NOMO-1 treated with DMSO at 0.1 percent for 48 hours (cell line): ENCODE results near the gene NEUROG2.

Source experiments
- DNase-seq: peaks from one replicate; lab custom pipeline; 2025; ENCODE audit not compliant: unreplicated experiment; lab: John Stamatoyannopoulos, UW

NEUROG2 gene

GRCh38 chr4:112521123-112522023, 5.4 kb upstream of the NEUROG2 start:
- no peak for DNase-seq

- no peak for DNase-seq
Measured at GRCh38 chr4:112520598-112521122, 4.7 kb upstream of the NEUROG2 start.

GRCh38 chr4:112519689-112520597, 4.0 kb upstream of the NEUROG2 start:
- no peak for DNase-seq

GRCh38 chr4:112518675-112519074, 2.7 kb upstream of the NEUROG2 start:
- no peak for DNase-seq

GRCh38 chr4:112517911-112518310, 1.9 kb upstream of the NEUROG2 start:
- no peak for DNase-seq

GRCh38 chr4:112517067-112517634, 1.2 kb upstream of the NEUROG2 start:
- DNase-seq: no peak

- no peak for DNase-seq
Measured at GRCh38 chr4:112516471-112517066, 589 bp upstream of the NEUROG2 start.

GRCh38 chr4:112515198-112516065, 548 bp downstream of the NEUROG2 start:
- DNase-seq: peak; percentile 48

- no peak for DNase-seq
Measured at GRCh38 chr4:112514647-112515197, 1.3 kb downstream of the NEUROG2 start.

GRCh38 chr4:112513971-112514646, 1.9 kb downstream of the NEUROG2 start:
- DNase-seq: no peak

GRCh38 chr4:112511803-112512118, 4.2 kb downstream of the NEUROG2 start:
- DNase-seq: no peak

- no peak for DNase-seq
Measured at GRCh38 chr4:112511093-112511802, 4.7 kb downstream of the NEUROG2 start.

- no peak for DNase-seq
Measured at GRCh38 chr4:112510291-112511092, 5.5 kb downstream of the NEUROG2 start.

- DNase-seq: no peak
Measured at GRCh38 chr4:112509243-112510141, 6.5 kb downstream of the NEUROG2 start.

- no peak for DNase-seq
Measured at GRCh38 chr4:112508356-112508755, 7.6 kb downstream of the NEUROG2 start.

GRCh38 chr4:112504807-112505206, 11.2 kb downstream of the NEUROG2 start:
- DNase-seq: no peak

- no peak for DNase-seq
Measured at GRCh38 chr4:112502871-112503270, 13.1 kb downstream of the NEUROG2 start.
